SH-SY5Y (cell line): ENCODE measurements around the gene GRN.

Experiments
- GATA2 ChIP-seq: IDR thresholded peaks from 2 replicates; pipeline ENCODE4 v1.6.1; 2011; ENCODE audit warnings: mild to moderate bottlenecking, low read depth, low read length
- GATA3 ChIP-seq: IDR thresholded peaks from 2 replicates; pipeline ENCODE4 v1.6.1; 2011; ENCODE audit warnings: low read depth, mild to moderate bottlenecking, low read length, moderate library complexity

The GRN gene

GRCh38 chr17:44380767-44381166 lies 35.7 kb downstream of the GRN start:
- no peak for TF ChIP-seq GATA2
- TF ChIP-seq GATA3, result no peak

- no peak for TF ChIP-seq GATA3
- TF ChIP-seq GATA2, result no peak
Observed at GRCh38 chr17:44381810-44382305, 36.8 kb downstream of the GRN start.

GRCh38 chr17:44382917-44383316 lies 37.8 kb downstream of the GRN start:
- no peak for TF ChIP-seq GATA2
- no peak for TF ChIP-seq GATA3

GRCh38 chr17:44383363-44383762 lies 38.3 kb downstream of the GRN start:
- TF ChIP-seq GATA2, result no peak
- TF ChIP-seq GATA3, result no peak

- TF ChIP-seq GATA2, result no peak
- TF ChIP-seq GATA3, result no peak
Observed at GRCh38 chr17:44383861-44384260, 38.8 kb downstream of the GRN start.

GRCh38 chr17:44384281-44384822 lies 39.2 kb downstream of the GRN start:
- TF ChIP-seq GATA2 (no peak), GATA3 (no peak)

- TF ChIP-seq GATA2 (no peak), GATA3 (no peak)
Observed at GRCh38 chr17:44384823-44385286, 39.8 kb downstream of the GRN start.

GRCh38 chr17:44385287-44386181 lies 40.4 kb downstream of the GRN start:
- no peak for TF ChIP-seq GATA2
- TF ChIP-seq GATA3, result no peak

GRCh38 chr17:44386182-44386525 lies 41.1 kb downstream of the GRN start:
- TF ChIP-seq GATA3 (no peak), GATA2 (no peak)

- TF ChIP-seq GATA3, result no peak
Observed at GRCh38 chr17:44387804-44388203, 42.7 kb downstream of the GRN start.

- no peak for TF ChIP-seq GATA2
- TF ChIP-seq GATA3, result no peak
Observed at GRCh38 chr17:44389281-44389680, 44.2 kb downstream of the GRN start, which contains the start of gene ITGA2B. ITGA2B (minus strand) TSS chr17:44389649; CDS start chr17:44389473, 176 bp downstream.

- TF ChIP-seq GATA2 (no peak), GATA3 (no peak)
Observed at GRCh38 chr17:44389723-44390202, 44.7 kb downstream of the GRN start.

GRCh38 chr17:44390250-44390870 lies 45.3 kb downstream of the GRN start:
- TF ChIP-seq GATA3 (no peak), GATA2 (no peak)

- TF ChIP-seq GATA2, result no peak
- no peak for TF ChIP-seq GATA3
Observed at GRCh38 chr17:44394833-44395232, 49.7 kb downstream of the GRN start.
